A673 (cell line): ENCODE measurements around the gene ENTREP1. TPM values are rescaled to one million over a fixed set of nuclear protein-coding genes. Genes with fewer than 3 reads are reported as not detected.

Experiments used
- BruUV-seq: library from RNA; stranded (reverse); fragments of 400-500 nt; replicated peaks from 2 replicates; lab custom pipeline; 2021; lab: Mats Ljungman, UMichigan
- CTCF ChIA-PET: fragments of 300-600 bp; sonication (Branson Sonifier 250); formaldehyde crosslinking; loops from one replicate; lab custom pipeline; 2022; ENCODE audit warnings: antibody characterized with exemption; lab: Charles Lee
- POLR2A ChIA-PET: fragments of 300-600 bp; sonication (Branson Sonifier 250); formaldehyde crosslinking; loops from one replicate; lab custom pipeline; 2022; ENCODE audit warnings: antibody characterized with exemption; ENCODE audit not compliant: low non-redundant PET; lab: Charles Lee
- DNase-seq: peaks from one replicate; pipeline ENCODE4 v3.0.0-alpha.2; 2015; ENCODE audit warnings: low spot score
- H3K27ac ChIP-seq: fragments of 200-600 bp; sonication (generic); 2 replicates; pipeline ENCODE4 v1.5.1; 2016; ENCODE audit warnings: mixed run types, low read depth, mild to moderate bottlenecking, mixed read lengths, antibody characterized with exemption, low read length; ENCODE audit not compliant: poor library complexity, severe bottlenecking
- H3K27me3 ChIP-seq: fragments of 200-600 bp; sonication (generic); replicated peaks from 2 replicates; pipeline ENCODE4 v1.6.1; 2017; ENCODE audit warnings: mixed run types, low read depth, mild to moderate bottlenecking, mixed read lengths, antibody characterized with exemption, low read length; ENCODE audit not compliant: insufficient read depth, poor library complexity
- H3K36me3 ChIP-seq: fragments of 200-600 bp; sonication (generic); 2 replicates; pipeline ENCODE4 v1.6.1; 2016; ENCODE audit warnings: mixed run types, mild to moderate bottlenecking, mixed read lengths, antibody characterized with exemption, low read length; ENCODE audit not compliant: insufficient read depth, poor library complexity, severe bottlenecking
- H3K4me1 ChIP-seq: fragments of 200-600 bp; sonication (generic); 2 replicates; pipeline ENCODE4 v1.6.1; 2017; ENCODE audit warnings: mixed run types, mild to moderate bottlenecking, mixed read lengths, antibody characterized with exemption, low read length; ENCODE audit not compliant: insufficient read depth, poor library complexity, severe bottlenecking
- H3K4me3 ChIP-seq: fragments of 200-600 bp; sonication (generic); 2 replicates; pipeline ENCODE4 v1.5.1; 2016; ENCODE audit warnings: low read depth, mixed run types, mild to moderate bottlenecking, mixed read lengths, low read length; ENCODE audit not compliant: poor library complexity, severe bottlenecking
- H3K9me3 ChIP-seq: fragments of 200-600 bp; sonication (generic); 2 replicates; pipeline ENCODE4 v1.6.1; 2016; ENCODE audit warnings: mixed run types, low read depth, mild to moderate bottlenecking, mixed read lengths, antibody characterized with exemption, low read length; ENCODE audit not compliant: poor library complexity, severe bottlenecking
- EZH2 ChIP-seq: fragments of 200-600 bp; sonication (generic); IDR thresholded peaks from 2 replicates; pipeline ENCODE4 v1.6.1; 2017; ENCODE audit warnings: borderline replicate concordance, low read depth, mild to moderate bottlenecking, mixed read lengths, antibody characterized with exemption, low read length; ENCODE audit not compliant: poor library complexity, severe bottlenecking
- intact Hi-C: fragments of 100-400 bp; cut with micrococcal nuclease; formaldehyde crosslinking; loops from one replicate; pipeline ENCODE4 v1.10.0; 2022; ENCODE audit not compliant: unreplicated experiment
- total RNA-seq: library from RNA; stranded (reverse); gene quantifications from 2 replicates; pipeline ENCODE4 v1.2.3, GENCODE V29; 2021
- TF ChIP-seq, protein P1 (sequence below): fragments of 300-800, 200-600 bp; sonication (generic); conservative IDR thresholded peaks from 2 replicates; pipeline ENCODE4 v1.5.1; 2017; ENCODE audit warnings: low read depth, mild to moderate bottlenecking, antibody characterized with exemption, low read length, moderate library complexity, mixed read lengths

The ENTREP1 gene
- total RNA-seq, 1 experiment from 2014 or later, result not detected

- Histone ChIP-seq H3K4me3 (no peak overlapping the region), H3K9me3 (no peaks in the 10 kb centered on the region), H3K27ac (no peak overlapping the region), H3K4me1 (no peaks in the 10 kb centered on the region), H3K27me3 (peaks cover 41% of the 10 kb centered on the region), H3K36me3 (no peaks in the 10 kb centered on the region)
- no TSS peak for BruUV-seq
- ChIA-PET POLR2A (no interaction called here), CTCF (no interaction called here)
- TF ChIP-seq, protein P1, sequence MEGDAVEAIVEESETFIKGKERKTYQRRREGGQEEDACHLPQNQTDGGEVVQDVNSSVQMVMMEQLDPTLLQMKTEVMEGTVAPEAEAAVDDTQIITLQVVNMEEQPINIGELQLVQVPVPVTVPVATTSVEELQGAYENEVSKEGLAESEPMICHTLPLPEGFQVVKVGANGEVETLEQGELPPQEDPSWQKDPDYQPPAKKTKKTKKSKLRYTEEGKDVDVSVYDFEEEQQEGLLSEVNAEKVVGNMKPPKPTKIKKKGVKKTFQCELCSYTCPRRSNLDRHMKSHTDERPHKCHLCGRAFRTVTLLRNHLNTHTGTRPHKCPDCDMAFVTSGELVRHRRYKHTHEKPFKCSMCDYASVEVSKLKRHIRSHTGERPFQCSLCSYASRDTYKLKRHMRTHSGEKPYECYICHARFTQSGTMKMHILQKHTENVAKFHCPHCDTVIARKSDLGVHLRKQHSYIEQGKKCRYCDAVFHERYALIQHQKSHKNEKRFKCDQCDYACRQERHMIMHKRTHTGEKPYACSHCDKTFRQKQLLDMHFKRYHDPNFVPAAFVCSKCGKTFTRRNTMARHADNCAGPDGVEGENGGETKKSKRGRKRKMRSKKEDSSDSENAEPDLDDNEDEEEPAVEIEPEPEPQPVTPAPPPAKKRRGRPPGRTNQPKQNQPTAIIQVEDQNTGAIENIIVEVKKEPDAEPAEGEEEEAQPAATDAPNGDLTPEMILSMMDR, result no peak
- no peak for TF ChIP-seq EZH2
- intact Hi-C loops, result no loop called here
- no peak for DNase-seq
Measured at GRCh38 chr9:69357030-69357775, 32.2 kb downstream of the ENTREP1 start.

- TF ChIP-seq EZH2, result no peak
- TF ChIP-seq, protein P1, result no peak
- H3K36me3 ChIP-seq, result no peaks in the 10 kb centered on the region
- intact Hi-C loops, result no loop called here
- no peaks in the 10 kb centered on the region for H3K4me1 ChIP-seq
- DNase-seq, result no peak
- peaks cover 45% of the 10 kb centered on the region for H3K27me3 ChIP-seq
- BruUV-seq, result no TSS peak
- no peak overlapping the region for H3K4me3 ChIP-seq
- ChIA-PET CTCF (no interaction called here), POLR2A (no interaction called here)
- no peak overlapping the region for H3K27ac ChIP-seq
- H3K9me3 ChIP-seq, result no peaks in the 10 kb centered on the region
Measured at GRCh38 chr9:69357821-69358220, 32.8 kb downstream of the ENTREP1 start.

- no peak for DNase-seq
- POLR2A ChIA-PET, result no interaction called here
- CTCF ChIA-PET, result no interaction called here
- Histone ChIP-seq H3K4me3 (no peak overlapping the region), H3K9me3 (no peaks in the 10 kb centered on the region), H3K27ac (no peak overlapping the region), H3K4me1 (no peaks in the 10 kb centered on the region), H3K27me3 (peaks cover 40% of the 10 kb centered on the region), H3K36me3 (no peaks in the 10 kb centered on the region)
- intact Hi-C loops, result no loop called here
- no peak for TF ChIP-seq EZH2
- BruUV-seq, result no TSS peak
Measured at GRCh38 chr9:69363191-69363590, 38.2 kb downstream of the ENTREP1 start.
